MM.1S (cell line): ENCODE measurements around the gene BTNL8.

ENCODE experiments used
- EZH2 ChIP-seq: fragments of 300-600 bp; sonication (generic); optimal IDR thresholded peaks from 2 replicates; pipeline ENCODE3; 2017; ENCODE audit warnings: low read depth, mild to moderate bottlenecking, antibody characterized with exemption, low read length, mixed read lengths
- EZH2phosphoT487 ChIP-seq: fragments of 300-600 bp; sonication (generic); IDR thresholded peaks from 2 replicates; pipeline ENCODE4 v1.6.1; 2018; ENCODE audit warnings: antibody characterized with exemption, low read length
- TF ChIP-seq, protein P1 (sequence below): fragments of 300-600 bp; sonication (generic); IDR thresholded peaks from 2 replicates; pipeline ENCODE4 v1.5.1; 2016; ENCODE audit warnings: antibody characterized with exemption, low read length, mixed read lengths

DNA sequence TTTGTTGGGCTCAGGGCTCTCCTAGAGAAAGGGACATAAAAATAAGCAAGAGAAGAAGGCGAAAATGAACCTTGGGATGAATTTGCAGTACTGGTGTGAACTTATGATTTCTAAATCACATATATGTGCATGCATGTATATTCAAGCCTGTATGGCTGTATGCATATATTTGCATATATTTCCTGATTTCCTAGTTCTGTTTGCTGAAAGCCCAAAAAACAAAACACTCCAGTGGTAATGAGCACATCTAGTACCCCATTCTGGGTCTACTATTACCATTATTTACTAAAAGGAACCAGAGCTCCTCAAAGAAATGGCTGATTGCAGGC lies 45.1 kb upstream of the BTNL8 start:
- TF ChIP-seq, protein P1, sequence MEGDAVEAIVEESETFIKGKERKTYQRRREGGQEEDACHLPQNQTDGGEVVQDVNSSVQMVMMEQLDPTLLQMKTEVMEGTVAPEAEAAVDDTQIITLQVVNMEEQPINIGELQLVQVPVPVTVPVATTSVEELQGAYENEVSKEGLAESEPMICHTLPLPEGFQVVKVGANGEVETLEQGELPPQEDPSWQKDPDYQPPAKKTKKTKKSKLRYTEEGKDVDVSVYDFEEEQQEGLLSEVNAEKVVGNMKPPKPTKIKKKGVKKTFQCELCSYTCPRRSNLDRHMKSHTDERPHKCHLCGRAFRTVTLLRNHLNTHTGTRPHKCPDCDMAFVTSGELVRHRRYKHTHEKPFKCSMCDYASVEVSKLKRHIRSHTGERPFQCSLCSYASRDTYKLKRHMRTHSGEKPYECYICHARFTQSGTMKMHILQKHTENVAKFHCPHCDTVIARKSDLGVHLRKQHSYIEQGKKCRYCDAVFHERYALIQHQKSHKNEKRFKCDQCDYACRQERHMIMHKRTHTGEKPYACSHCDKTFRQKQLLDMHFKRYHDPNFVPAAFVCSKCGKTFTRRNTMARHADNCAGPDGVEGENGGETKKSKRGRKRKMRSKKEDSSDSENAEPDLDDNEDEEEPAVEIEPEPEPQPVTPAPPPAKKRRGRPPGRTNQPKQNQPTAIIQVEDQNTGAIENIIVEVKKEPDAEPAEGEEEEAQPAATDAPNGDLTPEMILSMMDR, result no peak
- TF ChIP-seq EZH2 (no peak), EZH2phosphoT487 (no peak)
